Measurements from ENCODE around the gene KANSL1L. TPM values are rescaled to one million over a fixed set of nuclear protein-coding genes. Genes with fewer than 3 reads are reported as not detected.
A peak's percentile ranks its signal among the peaks of the same experiment; 100 is the strongest.
"Not testable (repeated sequence)": the region's sequence is repeated elsewhere in the genome, so short reads cannot be mapped to it uniquely, and the experiment has no call there.

The KANSL1L gene
- total RNA-seq, 5 donors from 2014 or later (not counting 1 experiment from before 2014, with no cell fraction given): 5.1 to 16.0 (median 12.0) TPM

DNA sequence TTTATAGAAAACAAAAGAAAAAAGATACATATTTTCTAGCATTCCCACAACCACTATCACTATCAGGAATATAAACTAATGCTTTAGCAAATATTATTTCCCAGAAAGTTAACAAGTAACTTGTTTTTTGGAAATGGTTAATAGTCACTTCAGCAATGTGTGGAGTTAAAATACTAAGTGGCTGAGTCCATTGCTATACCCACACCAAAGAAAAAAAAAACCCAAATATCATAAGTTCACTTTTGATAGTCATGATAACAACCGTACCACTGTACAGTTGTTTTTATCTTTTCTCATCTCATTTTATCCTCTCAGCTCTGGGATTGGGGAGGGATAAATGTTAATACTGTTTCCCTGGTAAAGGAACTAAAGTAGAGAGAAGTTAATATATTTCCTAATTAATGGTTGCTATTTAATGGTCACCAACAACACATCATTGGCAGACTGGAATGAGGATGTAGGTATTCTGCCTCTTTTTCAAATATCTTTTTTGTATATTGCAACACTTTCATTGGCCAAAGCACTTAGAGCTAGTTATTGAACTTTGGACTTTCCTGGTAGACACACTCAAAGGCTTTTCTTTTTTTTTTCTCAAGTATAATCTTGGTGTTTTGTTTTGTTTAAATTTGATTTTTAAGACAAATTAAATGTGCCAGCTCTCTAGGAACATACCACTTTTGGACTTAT lies 18.4 kb upstream of the KANSL1L start:
- no peak for DNase-seq
- Mint-ChIP-seq H3K4me1 (peaks cover 0 to 2% (median 2%) of the 10 kb centered on the region in 3 donors), H3K27me3 (peaks cover 0 to 3% of the 10 kb centered on the region in 2 donors), H3K4me3 (no peak overlapping the region), H3K36me3 (peaks cover 7% of the 10 kb centered on the region), H3K27ac (no peak overlapping the region), H3K9me3 (peaks cover 3 to 19% (median 18%) of the 10 kb centered on the region in 3 donors)
- CTCF ChIA-PET: interaction anchor here (1.0 to 1.4 kb wide), 2 partner anchors 9 to 210 kb away, joined by 3 to 6 read pairs; no protein-coding TSS in a partner anchor
- Histone ChIP-seq H3K27ac (ENCODE audit: low read length) (no peak overlapping the region), H3K27me3 (replicated peaks in 1 of 2; ENCODE audit: control insufficient read depth in 2 of 2, extremely low read depth in 1 of 2, insufficient read depth in 2 of 2, low read length in 1 of 2) (no peaks in the 10 kb centered on the region), H3K9me3 (no peaks in the 10 kb centered on the region), H3K4me1 (ENCODE audit: control insufficient read depth in 1 of 2, extremely low read depth in 1 of 2, insufficient read depth in 2 of 2, low read length in 2 of 2) (peaks cover 0 to 7% of the 10 kb centered on the region in 2 experiments), H3K4me3 (ENCODE audit: control insufficient read depth in 1 of 2, extremely low read depth in 1 of 2, low read length in 1 of 2) (no peak overlapping the region), H3K36me3 (ENCODE audit: control insufficient read depth in 2 of 2, extremely low read depth in 1 of 2, insufficient read depth in 1 of 2, low read length in 1 of 2) (no peaks in the 10 kb centered on the region)
- POLR2A ChIA-PET: no interaction called here
- no CpG with 5 or more reads among the region's 1 CpG for WGBS (ENCODE audit: insufficient coverage)
- no peak for ATAC-seq (replicated peaks in 1 of 4)

DNA sequence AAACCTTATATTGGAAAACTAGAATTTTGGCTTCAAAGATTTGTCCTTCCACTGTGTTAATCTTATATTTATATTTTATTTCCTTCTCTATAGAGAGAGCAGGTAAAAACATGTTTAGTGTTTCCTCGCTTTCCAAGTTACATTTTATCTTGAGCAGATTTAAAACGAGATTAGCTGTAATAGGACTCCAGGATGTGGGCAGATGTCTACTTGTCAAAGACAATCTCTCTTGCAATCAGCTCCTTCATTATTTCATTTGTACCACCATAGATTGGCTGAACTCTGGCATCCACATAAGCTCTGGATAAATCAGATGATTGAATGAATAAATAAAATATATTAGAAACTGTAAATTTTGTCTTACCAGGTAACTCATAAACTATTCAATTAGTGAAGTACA lies 17.5 kb upstream of the KANSL1L start:
- Histone ChIP-seq H3K4me1 (ENCODE audit: control insufficient read depth in 1 of 2, extremely low read depth in 1 of 2, insufficient read depth in 2 of 2, low read length in 2 of 2) (peaks cover 0 to 7% of the 10 kb centered on the region in 2 experiments), H3K9me3 (no peaks in the 10 kb centered on the region), H3K27ac (ENCODE audit: low read length) (no peak overlapping the region), H3K4me3 (ENCODE audit: control insufficient read depth in 1 of 2, extremely low read depth in 1 of 2, low read length in 1 of 2) (no peak overlapping the region), H3K27me3 (replicated peaks in 1 of 2; ENCODE audit: control insufficient read depth in 2 of 2, extremely low read depth in 1 of 2, insufficient read depth in 2 of 2, low read length in 1 of 2) (no peaks in the 10 kb centered on the region), H3K36me3 (ENCODE audit: control insufficient read depth in 2 of 2, extremely low read depth in 1 of 2, insufficient read depth in 1 of 2, low read length in 1 of 2) (no peaks in the 10 kb centered on the region)
- Mint-ChIP-seq H3K36me3 (peaks cover 15% of the 10 kb centered on the region), H3K4me1 (peaks cover 0 to 2% (median 2%) of the 10 kb centered on the region in 3 donors), H3K4me3 (no peak overlapping the region), H3K27me3 (peaks cover 0 to 9% of the 10 kb centered on the region in 2 donors), H3K27ac (no peak overlapping the region), H3K9me3 (peaks cover 9 to 28% (median 24%) of the 10 kb centered on the region in 3 donors)
- ChIA-PET POLR2A (interaction anchor here in 1 of 2 donors (0.7 kb wide), 1 partner anchor 153 kb away, joined by 4 read pairs; no protein-coding TSS in a partner anchor), CTCF (interaction anchor here (0.6 to 1.4 kb wide), 3 partner anchors 9 to 13 kb away, joined by 3 to 6 read pairs (median 3); no protein-coding TSS in a partner anchor)
- ATAC-seq (replicated peaks in 1 of 4): no peak
- WGBS (ENCODE audit: insufficient coverage): no CpG with 5 or more reads among the region's 2 CpGs
- DNase-seq: no peak

DNA sequence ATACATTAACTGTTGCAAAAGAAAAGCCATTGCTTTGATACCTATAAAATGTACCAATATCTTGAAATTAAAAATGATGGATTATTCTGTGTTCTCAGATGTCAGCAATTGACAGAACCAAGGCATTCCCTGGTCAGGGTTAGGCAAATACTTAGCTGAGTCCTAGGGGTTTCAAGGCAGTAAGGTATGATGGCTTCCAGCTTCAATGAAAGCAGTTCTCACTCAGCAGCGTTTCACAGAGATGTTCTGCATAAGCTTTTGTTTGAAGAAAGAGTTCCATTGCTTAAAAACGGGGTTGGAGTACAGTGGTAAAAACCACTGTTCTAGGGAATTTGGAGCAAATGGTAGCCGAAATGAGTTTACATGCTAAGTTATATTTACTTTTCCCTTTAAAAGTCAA lies 17.0 kb upstream of the KANSL1L start:
- H3K9me3 ChIP-seq: no peaks in the 10 kb centered on the region
- WGBS (ENCODE audit: insufficient coverage): 60% methylated on average over 1 of the region's 3 CpGs
- no peak overlapping the region for H3K27ac ChIP-seq (ENCODE audit: low read length)
- ChIA-PET POLR2A (no interaction called here), CTCF (interaction anchor here (0.6 to 1.3 kb wide), 4 partner anchors 8 to 494 kb away, joined by 3 to 4 read pairs (median 3); no protein-coding TSS in a partner anchor)
- peaks cover 15% of the 10 kb centered on the region for H3K36me3 Mint-ChIP-seq
- H3K27me3 ChIP-seq (replicated peaks in 1 of 2; ENCODE audit: control insufficient read depth in 2 of 2, extremely low read depth in 1 of 2, insufficient read depth in 2 of 2, low read length in 1 of 2): no peaks in the 10 kb centered on the region
- ATAC-seq (replicated peaks in 1 of 4) (no peak), DNase-seq (no peak)
- H3K4me3 Mint-ChIP-seq: no peak overlapping the region
- H3K4me1 Mint-ChIP-seq: peaks cover 0 to 2% (median 2%) of the 10 kb centered on the region in 3 donors
- no peak overlapping the region for H3K4me3 ChIP-seq (ENCODE audit: control insufficient read depth in 1 of 2, extremely low read depth in 1 of 2, low read length in 1 of 2)
- H3K9me3 Mint-ChIP-seq: peaks cover 9 to 33% (median 24%) of the 10 kb centered on the region in 3 donors
- H3K36me3 ChIP-seq (ENCODE audit: control insufficient read depth in 2 of 2, extremely low read depth in 1 of 2, insufficient read depth in 1 of 2, low read length in 1 of 2): no peaks in the 10 kb centered on the region
- no peak overlapping the region for H3K27ac Mint-ChIP-seq
- peaks cover 0 to 9% of the 10 kb centered on the region in 2 donors for H3K27me3 Mint-ChIP-seq
- H3K4me1 ChIP-seq (ENCODE audit: control insufficient read depth in 1 of 2, extremely low read depth in 1 of 2, insufficient read depth in 2 of 2, low read length in 2 of 2): peaks cover 0 to 7% of the 10 kb centered on the region in 2 experiments

DNA sequence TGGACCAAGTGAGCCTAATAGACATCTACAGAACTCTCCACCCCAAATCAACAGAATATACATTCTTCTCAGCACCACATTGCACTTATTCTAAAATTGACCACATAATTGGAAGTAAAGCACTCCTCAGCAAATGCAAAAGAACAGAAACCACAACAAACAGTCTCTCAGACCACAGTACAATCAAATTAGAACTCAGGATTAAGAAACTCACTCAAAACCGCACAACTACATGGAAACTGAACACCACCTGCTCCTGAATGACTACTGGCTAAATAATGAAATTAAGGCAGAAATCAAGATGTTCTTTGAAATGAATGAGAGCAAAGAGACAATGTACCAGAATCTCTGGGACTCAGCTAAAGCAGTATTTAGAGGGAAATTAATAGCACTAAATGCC lies 12.7 kb upstream of the KANSL1L start:
- H3K4me3 ChIP-seq (ENCODE audit: control insufficient read depth in 1 of 2, extremely low read depth in 1 of 2, low read length in 1 of 2); H3K36me3 ChIP-seq (ENCODE audit: control insufficient read depth in 2 of 2, extremely low read depth in 1 of 2, insufficient read depth in 1 of 2, low read length in 1 of 2); ATAC-seq (replicated peaks in 1 of 4); H3K4me3 Mint-ChIP-seq; DNase-seq; POLR2A ChIA-PET; H3K9me3 ChIP-seq; H3K27ac Mint-ChIP-seq; CTCF ChIA-PET; H3K27ac ChIP-seq (ENCODE audit: low read length): not testable (repeated sequence)
- Mint-ChIP-seq H3K9me3 (peaks cover 9 to 41% (median 24%) of the 10 kb centered on the region in 3 donors), H3K27me3 (peaks cover 0 to 24% of the 10 kb centered on the region in 2 donors), H3K36me3 (peaks cover 15% of the 10 kb centered on the region), H3K4me1 (peaks cover 19 to 24% (median 19%) of the 10 kb centered on the region in 3 donors)
- peaks cover 0 to 11% of the 10 kb centered on the region in 2 experiments for H3K27me3 ChIP-seq (replicated peaks in 1 of 2; ENCODE audit: control insufficient read depth in 2 of 2, extremely low read depth in 1 of 2, insufficient read depth in 2 of 2, low read length in 1 of 2)
- WGBS (ENCODE audit: insufficient coverage): no CpG with 5 or more reads among the region's 1 CpG
- peaks cover 13 to 17% of the 10 kb centered on the region in 2 experiments for H3K4me1 ChIP-seq (ENCODE audit: control insufficient read depth in 1 of 2, extremely low read depth in 1 of 2, insufficient read depth in 2 of 2, low read length in 2 of 2)

DNA sequence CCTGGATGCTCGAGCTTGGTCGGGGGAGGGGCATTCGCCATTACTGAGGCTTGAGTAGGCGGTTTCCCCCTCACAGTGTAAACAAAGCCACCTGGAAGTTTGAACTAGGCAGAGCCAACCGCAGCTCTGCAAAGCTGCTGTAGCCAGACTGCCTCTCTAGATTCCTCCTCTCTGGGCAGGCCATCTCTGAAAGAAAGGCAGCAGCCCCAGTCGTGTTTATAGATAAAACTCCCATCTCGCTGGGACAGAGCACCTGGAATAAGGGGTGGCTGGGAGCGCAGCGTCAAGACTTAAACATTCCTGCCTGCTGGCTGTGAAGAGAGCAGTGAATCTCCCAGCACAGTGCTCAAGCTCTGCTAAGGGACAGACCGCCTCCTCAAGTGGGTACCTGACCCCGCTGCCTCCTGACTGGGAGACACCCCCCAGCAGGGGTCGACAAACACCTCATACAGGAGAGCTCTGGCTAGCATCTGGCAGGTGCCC lies 10.4 kb upstream of the KANSL1L start:
- H3K9me3 Mint-ChIP-seq: peaks cover 9 to 41% (median 22%) of the 10 kb centered on the region in 3 donors
- H3K36me3 ChIP-seq (ENCODE audit: control insufficient read depth in 2 of 2, extremely low read depth in 1 of 2, insufficient read depth in 1 of 2, low read length in 1 of 2); H3K27ac ChIP-seq (ENCODE audit: low read length); POLR2A ChIA-PET; H3K9me3 ChIP-seq; H3K4me3 ChIP-seq (ENCODE audit: control insufficient read depth in 1 of 2, extremely low read depth in 1 of 2, low read length in 1 of 2): not testable (repeated sequence)
- DNase-seq (peak in 25 of 35 experiments; percentile 3 to 53 (median 25)), ATAC-seq (replicated peaks in 1 of 4) (peak; percentile 43 to 78 (median 56))
- H3K27ac Mint-ChIP-seq: peak overlapping the region; percentile 61 to 69
- H3K27me3 Mint-ChIP-seq: peaks cover 0 to 24% of the 10 kb centered on the region in 2 donors
- H3K4me1 ChIP-seq (ENCODE audit: control insufficient read depth in 1 of 2, extremely low read depth in 1 of 2, insufficient read depth in 2 of 2, low read length in 2 of 2): peaks cover 6 to 17% of the 10 kb centered on the region in 2 experiments
- H3K4me3 Mint-ChIP-seq: peak overlapping the region; percentile 28 to 62 (median 49)
- peaks cover 17 to 24% (median 17%) of the 10 kb centered on the region in 3 donors for H3K4me1 Mint-ChIP-seq
- 56% methylated on average over 6 of the region's 12 CpGs for WGBS (ENCODE audit: insufficient coverage)
- CTCF ChIA-PET: interaction anchor here (0.6 to 0.7 kb wide), 4 partner anchors 11 to 271 kb away, joined by 3 read pairs; no protein-coding TSS in a partner anchor
- H3K27me3 ChIP-seq (replicated peaks in 1 of 2; ENCODE audit: control insufficient read depth in 2 of 2, extremely low read depth in 1 of 2, insufficient read depth in 2 of 2, low read length in 1 of 2): peaks cover 0 to 11% of the 10 kb centered on the region in 2 experiments
- H3K36me3 Mint-ChIP-seq: peaks cover 15% of the 10 kb centered on the region

DNA sequence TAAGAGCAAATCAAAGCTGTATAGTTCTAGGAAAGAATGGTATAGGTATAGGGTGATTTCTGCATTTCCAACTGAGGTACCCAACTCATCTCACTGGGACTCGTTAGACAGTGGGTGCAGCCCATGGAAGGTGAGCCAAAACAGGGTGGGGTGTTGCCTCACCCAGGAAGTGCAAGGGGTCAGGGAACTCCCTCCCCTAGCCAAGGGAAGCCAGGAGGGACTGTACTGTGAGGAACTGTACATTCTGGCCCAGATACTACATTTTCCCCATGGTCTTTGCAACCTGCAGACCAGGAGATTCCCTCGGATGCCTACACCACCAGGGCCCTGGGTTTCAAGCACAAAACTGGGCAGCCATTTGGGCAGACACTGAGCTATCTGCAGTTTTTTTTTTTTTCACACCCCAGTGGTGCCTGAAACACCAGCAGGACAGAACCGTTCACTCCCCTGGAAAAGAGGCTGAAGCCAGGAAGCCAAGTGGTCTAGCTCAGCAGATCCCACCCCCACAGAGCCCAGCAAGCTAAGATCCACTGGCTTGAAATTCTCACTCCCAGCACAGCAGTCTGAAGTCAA lies 9.9 kb upstream of the KANSL1L start:
- WGBS (ENCODE audit: insufficient coverage): no CpG with 5 or more reads among the region's 3 CpGs
- Histone ChIP-seq H3K4me1 (ENCODE audit: control insufficient read depth in 1 of 2, extremely low read depth in 1 of 2, insufficient read depth in 2 of 2, low read length in 2 of 2) (peaks cover 6 to 17% of the 10 kb centered on the region in 2 experiments), H3K27me3 (replicated peaks in 1 of 2; ENCODE audit: control insufficient read depth in 2 of 2, extremely low read depth in 1 of 2, insufficient read depth in 2 of 2, low read length in 1 of 2) (peaks cover 0 to 11% of the 10 kb centered on the region in 2 experiments)
- H3K4me3 ChIP-seq (ENCODE audit: control insufficient read depth in 1 of 2, extremely low read depth in 1 of 2, low read length in 1 of 2); H3K36me3 ChIP-seq (ENCODE audit: control insufficient read depth in 2 of 2, extremely low read depth in 1 of 2, insufficient read depth in 1 of 2, low read length in 1 of 2); POLR2A ChIA-PET; H3K9me3 ChIP-seq; H3K27ac ChIP-seq (ENCODE audit: low read length): not testable (repeated sequence)
- Mint-ChIP-seq H3K9me3 (peaks cover 9 to 35% (median 16%) of the 10 kb centered on the region in 3 donors), H3K36me3 (peaks cover 15% of the 10 kb centered on the region), H3K27me3 (peaks cover 0 to 22% of the 10 kb centered on the region in 2 donors), H3K27ac (peak overlapping the region; percentile 61 to 69), H3K4me1 (peaks cover 17 to 24% (median 17%) of the 10 kb centered on the region in 3 donors), H3K4me3 (peak overlapping the region; percentile 28 to 62 (median 49))
- DNase-seq: peak in 1 of 35 experiments; percentile 14
- CTCF ChIA-PET: interaction anchor here (0.6 to 0.9 kb wide), 6 partner anchors 12 to 272 kb away, joined by 3 to 4 read pairs (median 3); no protein-coding TSS in a partner anchor
- peak in 2 of 4 experiments; percentile 14 to 17 for ATAC-seq (replicated peaks in 1 of 4)

All from T-cell (primary cell).